NCI-H446 treated with DMSO at 0.1 percent for 48 hours (cell line): ENCODE results near the gene GEMIN5.
"Not testable (repeated sequence)": the region's sequence is repeated elsewhere in the genome, so short reads cannot be mapped to it uniquely, and the experiment has no call there.

ENCODE experiments used
- DNase-seq: peaks from one replicate; lab custom pipeline; 2025; lab: John Stamatoyannopoulos, UW

GEMIN5 gene

GRCh38 chr5:154940772-154941620, 3.0 kb upstream of the GEMIN5 start, which contains the start of gene MRPL22:
MRPL22 (plus strand) TSS chr5:154941073; CDS start chr5:154941111, 38 bp downstream.
- peak; percentile 79 for DNase-seq

GRCh38 chr5:154940375-154940771, 2.4 kb upstream of the GEMIN5 start:
- DNase-seq, result no peak

- not testable (repeated sequence) for DNase-seq
These were observed 1.4 kb upstream of the GEMIN5 start for GRCh38 chr5:154939387-154939786.

- DNase-seq, result no peak
These were observed 759 bp downstream of the GEMIN5 start for GRCh38 chr5:154937186-154937717.

- no peak for DNase-seq
These were observed 3.1 kb downstream of the GEMIN5 start for GRCh38 chr5:154934881-154935280.

- DNase-seq, result no peak
These were observed 4.5 kb downstream of the GEMIN5 start for GRCh38 chr5:154933537-154933936.

- no peak for DNase-seq
These were observed 14.3 kb downstream of the GEMIN5 start for GRCh38 chr5:154923441-154924430.

- DNase-seq, result no peak
These were observed 20.3 kb downstream of the GEMIN5 start for GRCh38 chr5:154917757-154918156.

GRCh38 chr5:154916874-154917273, 21.1 kb downstream of the GEMIN5 start:
- no peak for DNase-seq

GRCh38 chr5:154905601-154906000, 32.4 kb downstream of the GEMIN5 start:
- DNase-seq, result not testable (repeated sequence)

GRCh38 chr5:154901913-154902312, 36.1 kb downstream of the GEMIN5 start:
- DNase-seq, result no peak

- DNase-seq, result no peak
These were observed 36.7 kb downstream of the GEMIN5 start for GRCh38 chr5:154901276-154901675.

- no peak for DNase-seq
These were observed 37.9 kb downstream of the GEMIN5 start for GRCh38 chr5:154900066-154900465.

GRCh38 chr5:154899151-154899816, 38.7 kb downstream of the GEMIN5 start:
- DNase-seq, result no peak

GRCh38 chr5:154898210-154898609, 39.8 kb downstream of the GEMIN5 start:
- DNase-seq, result no peak

GRCh38 chr5:154896562-154897165, 41.3 kb downstream of the GEMIN5 start:
- no peak for DNase-seq

GRCh38 chr5:154895606-154896561, 42.1 kb downstream of the GEMIN5 start:
- DNase-seq, result no peak

GRCh38 chr5:154893381-154893780, 44.6 kb downstream of the GEMIN5 start:
- DNase-seq, result no peak

- DNase-seq, result no peak
These were observed 45.6 kb downstream of the GEMIN5 start for GRCh38 chr5:154892369-154892771.

GRCh38 chr5:154885439-154885838, 52.6 kb downstream of the GEMIN5 start:
- DNase-seq, result no peak
